HepG2 (cell line): ENCODE measurements around the gene SCFD2. TPM values are rescaled to one million over a fixed set of nuclear protein-coding genes. Genes with fewer than 3 reads are reported as not detected.
"Not testable (repeated sequence)": the region's sequence is repeated elsewhere in the genome, so short reads cannot be mapped to it uniquely, and the experiment has no call there.

Experiments used
- ATAC-seq: fragments of 200-7000 bp; cut with Tn5 transposase; 3 replicates; pipeline ENCODE4 v1.9.1; 2020; ENCODE audit warnings: mild to moderate bottlenecking, moderate library complexity
- BruUV-seq: library from RNA; stranded (reverse); fragments of 400-500 nt; replicated peaks from 2 replicates; lab custom pipeline; 2021; lab: Mats Ljungman, UMichigan
- CTCF ChIA-PET: fragments of 300-600 bp; formaldehyde crosslinking; extraction: SDS; loops from one replicate; lab custom pipeline; 2021; ENCODE audit warnings: low total read pairs, inconsistent platforms, low intra/inter-chr PET ratio; lab: Yijun Ruan, JAX
- POLR2A ChIA-PET: fragments of 350-600 bp; sonication (Branson Sonifier 250); formaldehyde crosslinking; loops from one replicate; lab custom pipeline; 2020; ENCODE audit warnings: antibody characterized with exemption, inconsistent platforms; lab: Yijun Ruan, JAX
- DNase-seq: peaks from one replicate; pipeline ENCODE4 v3.0.0-alpha.2; 2015; ENCODE audit warnings: low spot score
- FAIRE-seq: peaks from 3 replicates; lab custom pipeline; 2011; peaks lifted over from hg19 to GRCh38; lab: Jason Lieb, UNC
- H2AFZ ChIP-seq: one replicate; pipeline ENCODE4 v1.6.1; 2011; ENCODE audit warnings: low read length, inconsistent platforms
- H3K27ac ChIP-seq: fragments of 300-600 bp; 3 replicates; pipeline ENCODE4 v1.8.0; 2011; ENCODE audit warnings: mixed run types, mild to moderate bottlenecking, mixed read lengths, low read length, inconsistent platforms; ENCODE audit not compliant: insufficient read depth; ENCODE audit errors: extremely low read length
- H3K27me3 ChIP-seq, 2 experiments: fragments of 200-600 bp in 1 of 2; 2 replicates in 1 of 2; 3 replicates in 1 of 2; pipeline versions ENCODE4 v1.6.0 to v1.8.0; 2011; ENCODE audit warnings: low read length in 2 of 2, mild to moderate bottlenecking in 2 of 2, moderate library complexity in 2 of 2, inconsistent platforms in 1 of 2; ENCODE audit not compliant: insufficient read depth in 2 of 2, control insufficient read depth in 1 of 2
- H3K36me3 ChIP-seq, 2 experiments: fragments of 200-600 bp in 1 of 2; replicated peaks in 1 of 2; 2 replicates in 1 of 2; 3 replicates in 1 of 2; pipeline versions ENCODE4 v1.5.1 to v1.8.0; 2011; ENCODE audit warnings: low read length in 2 of 2, inconsistent platforms in 1 of 2; ENCODE audit not compliant: insufficient read depth in 2 of 2, control insufficient read depth in 1 of 2
- H3K4me1 ChIP-seq: 2 replicates; pipeline ENCODE4 v1.5.1; 2012; ENCODE audit warnings: low read length, inconsistent platforms; ENCODE audit not compliant: insufficient read depth
- H3K4me2 ChIP-seq: 2 replicates; pipeline ENCODE4 v1.6.0; 2011; ENCODE audit warnings: low read depth, low read length, inconsistent platforms
- H3K4me3 ChIP-seq, 3 experiments: fragments of 200-600 bp in 1 of 3; sonication (generic), shearing (Covaris generic) in 1 of 3; replicated peaks in 1 of 3; 2 replicates each; pipeline ENCODE4 v1.5.1; 2011 to 2016; ENCODE audit warnings: low read length in 3 of 3, inconsistent platforms in 2 of 3, low read depth in 2 of 3, mild to moderate bottlenecking in 2 of 3, control low read depth in 1 of 3, mixed read lengths in 1 of 3; ENCODE audit not compliant: insufficient read depth in 1 of 3
- H3K79me2 ChIP-seq: one replicate; pipeline ENCODE4 v1.6.1; 2011; ENCODE audit warnings: low read length, inconsistent platforms; ENCODE audit not compliant: insufficient read depth
- H3K9ac ChIP-seq: 2 replicates; pipeline ENCODE4 v1.6.0; 2011; ENCODE audit warnings: mild to moderate bottlenecking, low read depth, low read length, inconsistent platforms; ENCODE audit not compliant: insufficient read depth
- H3K9me3 ChIP-seq: 2 replicates; pipeline ENCODE4 v1.5.1; 2012; ENCODE audit warnings: mild to moderate bottlenecking, low read length
- H4K20me1 ChIP-seq: 2 replicates; pipeline ENCODE4 v1.6.0; 2011; ENCODE audit warnings: inconsistent platforms, mild to moderate bottlenecking, low read length, moderate library complexity; ENCODE audit not compliant: insufficient read depth
- JARID2 ChIP-seq: sonication (generic); formaldehyde crosslinking; IDR thresholded peaks from 2 replicates; pipeline ENCODE4 v1.8.1; 2023; ENCODE audit warnings: missing genetic modification reagents, inconsistent platforms; ENCODE audit not compliant: insufficient replicate concordance
- JDP2 ChIP-seq: sonication (generic); formaldehyde crosslinking; IDR thresholded peaks from 2 replicates; pipeline ENCODE4 v1.8.1; 2022; ENCODE audit warnings: missing genetic modification reagents, borderline replicate concordance
- NONO ChIP-seq, 2 experiments: fragments of 450-650 bp in 1 of 2; sonication (generic) in 1 of 2; formaldehyde crosslinking in 1 of 2; IDR thresholded peaks in 1 of 2; conservative IDR thresholded peaks in 1 of 2; 2 replicates each; pipeline versions ENCODE4 v1.6.1 to v1.8.0; 2017 to 2022; ENCODE audit warnings: mild to moderate bottlenecking in 1 of 2, missing genetic modification reagents in 1 of 2, moderate library complexity in 1 of 2
- PLRG1 ChIP-seq: fragments of 450-650 bp; conservative IDR thresholded peaks from 2 replicates; pipeline ENCODE4 v1.6.1; 2016
- POLR2G ChIP-seq: fragments of 200-400 bp; formaldehyde crosslinking; IDR thresholded peaks from 2 replicates; pipeline ENCODE4 v1.6.1; 2018; ENCODE audit warnings: mild to moderate bottlenecking, low read depth, low read length, moderate library complexity
- ZNF691 ChIP-seq: sonication (generic); formaldehyde crosslinking; IDR thresholded peaks from 2 replicates; pipeline ENCODE4 v1.4.0; 2020; ENCODE audit warnings: missing genetic modification reagents, low read depth, mild to moderate bottlenecking, borderline replicate concordance
- WGBS: methylation state at CpG from one replicate; pipeline ENCODE4 v1.1.6; 2017; ENCODE audit warnings: low lambda C conversion rate; 5-methylcytosine and 5-hydroxymethylcytosine counted together
- in situ Hi-C: cut with HindIII; loops from 2 replicates; pipeline ENCODE4 v1.10.0; 2017; ENCODE audit warnings: low pct_unique_long_range_greater_than_20kb; ENCODE audit not compliant: extremely low pct_ligation_motif_present
- intact Hi-C: fragments of 100-400 bp; cut with micrococcal nuclease; formaldehyde crosslinking; loops from one replicate; pipeline ENCODE4 v1.10.0; 2022; ENCODE audit not compliant: unreplicated experiment
- polyA plus RNA-seq, 8 experiments: library from polyadenylated mRNA; depleted of rRNA in 3 of 8; stranded (reverse) in 7 of 8; unstranded in 1 of 8; fragments of >200 nt; fragmentation: Illumina TruSeq in 4 of 8; extraction: Trizol in 4 of 8; gene quantifications; 2 replicates each; pipeline versions ENCODE4 v1.2.1 to v1.2.3, GENCODE V29; 2011 to 2016; ENCODE audit warnings: low read depth in 4 of 8, missing spikeins in 1 of 8, mixed read lengths in 1 of 8; ENCODE audit not compliant: insufficient read depth in 1 of 8
- total RNA-seq, 5 experiments: library from RNA; depleted of rRNA; stranded (reverse); fragments of >200 nt; fragmentation: Illumina TruSeq; extraction: Trizol; gene quantifications; 2 replicates each; pipeline ENCODE4 v1.2.3, GENCODE V29; 2016; ENCODE audit warnings: low read depth in 1 of 5
- TF ChIP-seq, protein P1 (sequence below): sonication (generic); formaldehyde crosslinking; IDR thresholded peaks from 2 replicates; pipeline ENCODE4 v1.5.0; 2020; ENCODE audit warnings: mild to moderate bottlenecking, missing genetic modification reagents

Gene SCFD2
- total and polyA plus RNA-seq, 2 of the 13 experiments (the other 11 are each of a cell fraction or from before 2014, with no cell fraction given): 4.6 to 15.6 TPM

DNA sequence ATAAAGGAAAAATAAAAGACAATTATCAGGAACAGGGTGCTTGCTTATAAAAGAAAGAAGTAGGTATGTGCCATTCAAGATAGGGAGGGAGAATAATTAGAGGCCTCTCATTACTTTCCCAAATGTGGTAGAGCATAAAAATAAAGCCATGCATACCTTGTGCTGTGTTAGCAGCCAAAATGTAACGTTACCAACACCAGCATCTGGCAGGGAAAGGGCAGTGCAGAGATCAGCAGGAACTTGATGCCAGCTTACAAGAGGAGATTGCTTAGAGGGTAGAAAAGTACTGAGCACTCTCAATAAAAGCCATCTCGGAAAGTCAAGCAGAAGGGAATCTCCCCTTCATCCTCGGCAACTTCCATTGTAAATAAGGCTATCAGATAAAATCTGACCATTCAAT lies 308.2 kb downstream of the SCFD2 start:
- 92% methylated on average over 3 of the region's 3 CpGs for WGBS
- Histone ChIP-seq H3K4me2 (no peak overlapping the region), H3K4me1 (peaks cover 37% of the 10 kb centered on the region), H3K36me3 (no peaks in the 10 kb centered on the region), H2AFZ (no peak overlapping the region), H4K20me1 (no peaks in the 10 kb centered on the region), H3K9me3 (no peaks in the 10 kb centered on the region), H3K9ac (no peak overlapping the region), H3K27ac (no peak overlapping the region), H3K4me3 (no peak overlapping the region), H3K79me2 (no peaks in the 10 kb centered on the region), H3K27me3 (no peaks in the 10 kb centered on the region)
- in situ Hi-C loops (no loop called here), intact Hi-C loops (no loop called here)
- no peak for DNase-seq
- ChIA-PET POLR2A (no interaction called here), CTCF (no interaction called here)
- BruUV-seq: no TSS peak
- TF ChIP-seq ZNF691: no peak
- TF ChIP-seq NONO (IDR thresholded peaks at IDR 0.05): no peak
- no peak for TF ChIP-seq NONO (CRISPR knock-in tag; conservative IDR thresholded peaks at IDR 0.05)
- no peak for TF ChIP-seq PLRG1
- no peak for TF ChIP-seq POLR2G
- TF ChIP-seq JARID2 (CRISPR knock-in tag): no peak
- no peak for TF ChIP-seq JDP2 (CRISPR knock-in tag)
- TF ChIP-seq, protein P1, sequence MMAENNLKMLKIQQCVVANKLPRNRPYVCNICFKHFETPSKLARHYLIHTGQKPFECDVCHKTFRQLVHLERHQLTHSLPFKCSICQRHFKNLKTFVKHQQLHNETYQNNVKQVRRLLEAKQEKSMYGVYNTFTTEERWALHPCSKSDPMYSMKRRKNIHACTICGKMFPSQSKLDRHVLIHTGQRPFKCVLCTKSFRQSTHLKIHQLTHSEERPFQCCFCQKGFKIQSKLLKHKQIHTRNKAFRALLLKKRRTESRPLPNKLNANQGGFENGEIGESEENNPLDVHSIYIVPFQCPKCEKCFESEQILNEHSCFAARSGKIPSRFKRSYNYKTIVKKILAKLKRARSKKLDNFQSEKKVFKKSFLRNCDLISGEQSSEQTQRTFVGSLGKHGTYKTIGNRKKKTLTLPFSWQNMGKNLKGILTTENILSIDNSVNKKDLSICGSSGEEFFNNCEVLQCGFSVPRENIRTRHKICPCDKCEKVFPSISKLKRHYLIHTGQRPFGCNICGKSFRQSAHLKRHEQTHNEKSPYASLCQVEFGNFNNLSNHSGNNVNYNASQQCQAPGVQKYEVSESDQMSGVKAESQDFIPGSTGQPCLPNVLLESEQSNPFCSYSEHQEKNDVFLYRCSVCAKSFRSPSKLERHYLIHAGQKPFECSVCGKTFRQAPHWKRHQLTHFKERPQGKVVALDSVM (CRISPR knock-in tag): no peak
- no peak for FAIRE-seq
- ATAC-seq: no peak

- H2AFZ ChIP-seq, ATAC-seq, H4K20me1 ChIP-seq, H3K9me3 ChIP-seq, H3K4me3 ChIP-seq, H3K27me3 ChIP-seq, BruUV-seq, H3K4me2 ChIP-seq, FAIRE-seq, H3K9ac ChIP-seq, POLR2A ChIA-PET, intact Hi-C loops, DNase-seq, in situ Hi-C loops, H3K27ac ChIP-seq, CTCF ChIA-PET, H3K79me2 ChIP-seq, H3K36me3 ChIP-seq: not testable (repeated sequence)
- H3K4me1 ChIP-seq: peaks cover 37% of the 10 kb centered on the region
- 96% methylated on average over 2 of the region's 2 CpGs for WGBS
Observed at GRCh38 chr4:53057108-53057507, 308.8 kb downstream of the SCFD2 start.
